Common myeloid progenitor, CD34-positive (primary cell): Measurements from ENCODE around the gene SULT1B1.
"Not testable (repeated sequence)": the region's sequence is repeated elsewhere in the genome, so short reads cannot be mapped to it uniquely, and the experiment has no call there.

Experiments
- CTCF ChIA-PET: fragments of 350-600 bp; sonication (Branson Sonifier 250); formaldehyde crosslinking; loops from one replicate; lab custom pipeline; 2021; ENCODE audit warnings: antibody characterized with exemption; lab: Charles Lee
- POLR2A ChIA-PET: fragments of 350-600 bp; sonication (Branson Sonifier 250); formaldehyde crosslinking; loops from one replicate; lab custom pipeline; 2021; ENCODE audit warnings: antibody characterized with exemption; lab: Charles Lee
- DNase-seq, 3 donors: peaks; one replicate each; pipeline versions ENCODE4 v3.0.0 to v3.0.0-alpha.2; 2013
- H3K27ac ChIP-seq, 2 experiments: 1 replicate in 1 of 2; 2 replicates in 1 of 2; pipeline ENCODE4 v1.7.0; 2013; ENCODE audit warnings: inconsistent platforms in 2 of 2, low read length in 2 of 2, mild to moderate bottlenecking in 2 of 2, low read depth in 1 of 2, moderate library complexity in 1 of 2; ENCODE audit not compliant: severe bottlenecking in 2 of 2, insufficient read depth in 1 of 2, poor library complexity in 1 of 2
- H3K27me3 ChIP-seq, 5 experiments: replicated peaks in 2 of 5; 1 replicate in 3 of 5; 2 replicates in 2 of 5; pipeline versions ENCODE4 v1.6.1 to v1.7.0; 2013; ENCODE audit warnings: low read length in 4 of 5, mild to moderate bottlenecking in 2 of 5, moderate library complexity in 2 of 5, inconsistent platforms in 1 of 5; ENCODE audit not compliant: insufficient read depth in 5 of 5, control insufficient read depth in 4 of 5
- H3K36me3 ChIP-seq, 4 experiments: 1 replicate in 2 of 4; 2 replicates in 2 of 4; pipeline versions ENCODE4 v1.6.1 to v1.7.0; 2013; ENCODE audit warnings: low read length in 3 of 4, control low read depth in 1 of 4, mild to moderate bottlenecking in 1 of 4; ENCODE audit not compliant: control insufficient read depth in 4 of 4, insufficient read depth in 4 of 4
- H3K4me1 ChIP-seq, 4 experiments: 1 replicate in 3 of 4; 2 replicates in 1 of 4; pipeline versions ENCODE4 v1.6.1 to v1.7.1; 2013; ENCODE audit warnings: low read length in 3 of 4, mild to moderate bottlenecking in 3 of 4, control low read depth in 1 of 4, inconsistent platforms in 1 of 4, moderate library complexity in 1 of 4; ENCODE audit not compliant: control insufficient read depth in 4 of 4, insufficient read depth in 4 of 4; ENCODE audit errors: control extremely low read depth in 1 of 4
- H3K4me3 ChIP-seq, 7 experiments: 1 replicate in 4 of 7; 2 replicates in 3 of 7; pipeline versions ENCODE4 v1.5.1 to v1.7.0; 2013; ENCODE audit warnings: mild to moderate bottlenecking in 7 of 7, low read length in 6 of 7, moderate library complexity in 6 of 7, inconsistent platforms in 2 of 7, low read depth in 2 of 7, control low read depth in 1 of 7; ENCODE audit not compliant: insufficient read depth in 4 of 7, control insufficient read depth in 1 of 7; ENCODE audit errors: extremely low read depth in 1 of 7
- H3K9me3 ChIP-seq, 5 experiments: 1 replicate in 4 of 5; 2 replicates in 1 of 5; pipeline versions ENCODE4 v1.6.1 to v1.7.1; 2013; ENCODE audit warnings: low read length in 4 of 5, mild to moderate bottlenecking in 2 of 5, inconsistent platforms in 1 of 5, low read depth in 1 of 5, moderate library complexity in 1 of 5; ENCODE audit not compliant: control insufficient read depth in 4 of 5, insufficient read depth in 2 of 5; ENCODE audit errors: control extremely low read depth in 1 of 5
- WGBS: methylation state at CpG from one replicate; pipeline ENCODE4 v1.1.5; 2013; ENCODE audit not compliant: insufficient coverage; 5-methylcytosine and 5-hydroxymethylcytosine counted together

SULT1B1 gene

DNA sequence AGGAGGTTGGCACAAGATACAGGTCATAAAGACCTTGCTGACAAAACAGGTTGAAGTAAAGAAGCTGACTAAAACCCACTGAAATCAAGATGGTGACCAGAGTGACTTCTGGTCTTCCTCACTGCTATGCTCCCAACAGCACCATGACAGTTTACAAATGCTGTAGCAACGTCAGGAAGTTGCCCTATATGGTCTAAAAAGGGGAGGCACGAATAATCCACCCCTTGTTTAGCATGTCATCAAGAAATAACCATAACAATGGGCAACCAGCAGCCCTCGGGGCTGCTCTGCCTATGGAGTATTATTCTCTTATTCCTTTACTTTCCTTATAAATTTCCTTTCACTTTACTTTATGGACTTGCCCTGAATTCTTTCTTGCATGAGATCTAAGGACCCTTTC, 8.1 kb upstream of the SULT1B1 start:
- H3K9me3 ChIP-seq, H3K36me3 ChIP-seq, H3K27me3 ChIP-seq, H3K27ac ChIP-seq, H3K4me1 ChIP-seq, DNase-seq, H3K4me3 ChIP-seq, POLR2A ChIA-PET, CTCF ChIA-PET: not testable (repeated sequence)
- 79% methylated on average over 2 of the region's 3 CpGs for WGBS

DNA sequence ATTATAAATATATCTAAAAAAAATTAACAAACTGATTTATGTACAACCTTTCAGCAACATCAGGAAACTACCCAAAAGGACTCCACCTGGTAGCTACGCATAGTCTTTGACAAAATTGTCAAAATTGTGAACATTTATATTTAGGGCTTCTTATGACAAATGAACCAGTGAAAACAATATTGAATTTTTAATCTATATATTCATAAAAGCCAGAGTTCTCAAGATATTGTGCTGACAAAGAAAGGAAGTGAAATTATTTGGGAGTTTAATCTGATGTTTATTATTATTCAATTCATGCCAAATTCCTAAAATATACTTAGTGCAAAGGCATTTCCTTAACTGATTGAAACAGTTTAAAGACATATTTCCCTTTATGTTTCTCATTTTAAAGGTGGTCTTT, 5.3 kb upstream of the SULT1B1 start:
- CTCF ChIA-PET: no interaction called here
- no peak overlapping the region for H3K4me3 ChIP-seq
- POLR2A ChIA-PET: no interaction called here
- peaks cover 0 to 4% (median 2%) of the 10 kb centered on the region in 4 experiments for H3K4me1 ChIP-seq
- no peak for DNase-seq
- no peaks in the 10 kb centered on the region for H3K9me3 ChIP-seq
- WGBS: no CpG with 5 or more reads among the region's 1 CpG
- H3K27ac ChIP-seq: no peak overlapping the region
- H3K27me3 ChIP-seq: no peaks in the 10 kb centered on the region
- H3K36me3 ChIP-seq: no peaks in the 10 kb centered on the region

DNA sequence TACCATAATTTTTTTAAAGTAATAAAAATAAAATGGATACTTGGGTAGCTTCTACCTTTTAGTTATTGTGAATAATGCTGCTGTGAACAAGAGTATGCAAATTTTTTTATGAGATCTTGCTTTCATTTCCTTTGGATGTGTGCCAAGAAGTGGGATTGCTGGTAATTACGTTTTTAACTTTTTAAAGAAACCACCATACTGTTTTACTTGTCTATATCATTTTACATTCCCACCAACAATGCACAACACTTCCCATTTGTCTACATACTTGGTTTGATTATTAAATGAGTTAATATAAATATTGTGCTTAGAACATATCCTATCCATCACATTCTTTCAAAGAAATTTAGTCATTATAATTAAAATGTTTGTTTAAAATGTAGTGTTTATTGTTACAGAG, 3.9 kb upstream of the SULT1B1 start:
- WGBS: no CpG with 5 or more reads among the region's 1 CpG
- Histone ChIP-seq H3K4me1 (peaks cover 0 to 17% (median 12%) of the 10 kb centered on the region in 4 experiments), H3K9me3 (no peaks in the 10 kb centered on the region), H3K36me3 (no peaks in the 10 kb centered on the region), H3K27me3 (no peaks in the 10 kb centered on the region), H3K27ac (no peak overlapping the region), H3K4me3 (no peak overlapping the region)
- DNase-seq: peak; percentile 27 to 46 (median 34)
- ChIA-PET POLR2A (no interaction called here), CTCF (no interaction called here)

DNA sequence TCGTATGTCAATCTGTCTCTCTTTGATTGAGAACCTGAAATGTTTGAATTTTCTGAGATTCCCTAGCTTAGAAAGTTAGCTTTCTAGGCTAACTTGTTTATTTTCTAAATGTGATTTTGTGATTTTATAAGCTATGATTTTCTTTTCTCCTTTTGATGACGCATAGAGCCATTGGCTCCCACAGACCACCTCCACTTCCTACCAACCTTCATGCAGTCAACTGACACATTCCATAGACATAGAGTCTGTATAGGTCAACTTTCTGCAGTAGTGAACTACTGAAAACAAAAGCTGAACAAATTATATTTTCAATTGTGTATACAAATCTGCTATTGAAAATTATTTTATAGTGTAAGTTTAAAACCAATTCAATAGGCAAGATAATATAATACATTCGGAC, 2.8 kb upstream of the SULT1B1 start:
- H3K4me3 ChIP-seq: no peak overlapping the region
- whole genome bisulfite sequencing: 80% methylated on average over 1 of the region's 3 CpGs
- ChIA-PET CTCF (no interaction called here), POLR2A (interaction anchor here (0.6 kb wide), 1 partner anchor 19 kb away, joined by 3 read pairs; no protein-coding TSS in a partner anchor)
- H3K27me3 ChIP-seq: no peaks in the 10 kb centered on the region
- no peak for DNase-seq
- H3K36me3 ChIP-seq: no peaks in the 10 kb centered on the region
- peaks cover 0 to 21% (median 15%) of the 10 kb centered on the region in 4 experiments for H3K4me1 ChIP-seq
- no peak overlapping the region for H3K27ac ChIP-seq
- no peaks in the 10 kb centered on the region for H3K9me3 ChIP-seq

DNA sequence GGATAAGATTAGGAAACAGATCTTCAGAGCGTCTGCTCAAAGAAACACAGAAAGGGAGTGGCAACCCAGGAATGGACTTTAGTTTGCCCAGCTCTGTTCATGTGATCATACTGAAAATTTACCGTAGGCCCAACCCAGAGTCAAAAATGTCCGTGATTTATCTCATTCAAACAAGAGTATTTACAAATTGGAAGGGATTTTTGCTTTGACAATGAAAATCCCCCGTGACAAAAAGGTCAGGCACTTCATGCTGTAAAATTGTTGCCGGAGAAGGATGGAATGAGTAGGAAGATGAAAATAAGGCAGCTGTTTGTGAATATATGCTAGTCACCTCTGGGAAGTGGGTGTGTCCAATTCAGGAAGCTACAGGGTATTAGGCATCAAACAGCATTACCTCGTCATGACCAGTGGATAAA, 1.2 kb downstream of the SULT1B1 start:
- no peak overlapping the region for H3K27ac ChIP-seq
- H3K4me1 ChIP-seq: peaks cover 0 to 29% (median 19%) of the 10 kb centered on the region in 4 experiments
- 96% methylated on average over 5 of the region's 6 CpGs for WGBS
- ChIA-PET POLR2A (no interaction called here), CTCF (interaction anchor here (1.0 to 1.2 kb wide), 2 partner anchors 9 to 28 kb away, joined by 3 to 4 read pairs; no protein-coding TSS in a partner anchor)
- no peaks in the 10 kb centered on the region for H3K9me3 ChIP-seq
- peak overlapping the region in 2 of 7 experiments; percentile 9 to 16 for H3K4me3 ChIP-seq
- DNase-seq: peak in 1 of 3 donors; percentile 10
- no peaks in the 10 kb centered on the region for H3K36me3 ChIP-seq
- no peaks in the 10 kb centered on the region for H3K27me3 ChIP-seq

DNA sequence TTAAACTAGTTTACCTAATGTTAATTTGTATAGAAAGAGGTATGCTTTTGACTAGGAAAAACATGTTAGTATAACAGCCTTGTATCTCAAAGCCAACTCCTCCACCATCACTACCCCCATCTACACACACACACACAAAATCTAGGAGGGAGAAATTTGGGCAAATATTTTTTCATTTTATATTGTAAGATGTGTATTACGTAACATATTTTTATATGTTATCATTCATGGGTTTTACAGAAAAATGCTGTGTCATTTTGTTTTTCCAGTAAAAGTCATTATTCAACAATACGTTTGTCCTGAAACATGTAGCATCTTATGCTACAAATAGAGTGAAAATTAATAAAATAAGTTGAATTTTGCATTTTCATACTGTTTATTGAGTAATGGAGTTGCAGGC, 3.0 kb downstream of the SULT1B1 start:
- POLR2A ChIA-PET: no interaction called here
- Histone ChIP-seq H3K27ac (no peak overlapping the region), H3K9me3 (no peaks in the 10 kb centered on the region), H3K4me3 (no peak overlapping the region), H3K36me3 (no peaks in the 10 kb centered on the region), H3K27me3 (no peaks in the 10 kb centered on the region), H3K4me1 (peaks cover 0 to 29% (median 19%) of the 10 kb centered on the region in 4 experiments)
- CTCF ChIA-PET: interaction anchor here (1.1 kb wide), 1 partner anchor 9 kb away, joined by 3 read pairs; no protein-coding TSS in a partner anchor
- no CpG with 5 or more reads among the region's 2 CpGs for WGBS
- DNase-seq: no peak

DNA sequence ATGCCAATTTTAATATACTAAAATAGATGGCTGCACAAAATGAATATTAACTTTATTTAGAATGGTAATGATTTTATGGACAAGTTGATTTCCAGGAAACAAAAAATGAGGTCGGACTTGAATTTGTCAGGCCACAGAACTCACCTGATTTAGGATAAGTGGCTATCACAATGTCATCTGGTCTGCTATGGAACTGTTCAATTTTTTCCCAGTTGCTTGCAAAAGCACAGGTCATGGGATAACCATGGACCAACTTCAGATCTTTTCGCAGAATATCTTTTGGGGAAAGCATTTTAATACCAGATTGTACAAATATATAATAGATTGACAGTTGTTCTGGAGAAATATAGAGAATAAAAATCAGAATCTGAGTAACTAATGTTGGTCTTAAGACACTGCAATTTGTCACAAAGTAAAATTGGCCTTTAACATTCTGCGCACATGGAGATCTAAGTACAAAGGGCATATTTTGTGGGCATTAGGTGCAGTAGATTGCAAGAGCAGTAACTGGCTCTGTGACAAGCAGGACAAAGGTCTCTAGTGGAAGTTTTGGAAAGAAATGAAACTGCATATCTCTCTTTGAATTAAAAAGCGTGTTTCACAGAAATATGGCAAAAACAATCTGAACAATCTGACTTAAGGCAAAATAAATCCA, 5.4 kb downstream of the SULT1B1 start:
- POLR2A ChIA-PET: no interaction called here
- DNase-seq: no peak
- H3K36me3 ChIP-seq: no peaks in the 10 kb centered on the region
- H3K4me1 ChIP-seq: peaks cover 0 to 19% (median 10%) of the 10 kb centered on the region in 4 experiments
- H3K4me3 ChIP-seq: no peak overlapping the region
- H3K9me3 ChIP-seq: no peaks in the 10 kb centered on the region
- H3K27me3 ChIP-seq: no peaks in the 10 kb centered on the region
- WGBS: 98% methylated on average over 3 of the region's 4 CpGs
- no peak overlapping the region for H3K27ac ChIP-seq
- CTCF ChIA-PET: no interaction called here
